Osteoblast (primary cell): ENCODE data around the gene PPARD. TPM values are rescaled to one million over a fixed set of nuclear protein-coding genes. Genes with fewer than 3 reads are reported as not detected.

ENCODE experiments used
- DNase-seq: peaks from one replicate; pipeline ENCODE4 v3.0.0; 2011; ENCODE audit warnings: low spot score, mixed read lengths; ENCODE audit not compliant: insufficient read length; ENCODE audit errors: missing footprints
- H2AFZ ChIP-seq: 2 replicates; pipeline ENCODE4 v1.6.0; 2011; ENCODE audit warnings: mild to moderate bottlenecking, low read length
- H3K27ac ChIP-seq: 2 replicates; pipeline ENCODE4 v1.5.1; 2011; ENCODE audit warnings: mild to moderate bottlenecking, low read depth, low read length, moderate library complexity
- H3K27me3 ChIP-seq: 2 replicates; pipeline ENCODE4 v1.6.0; 2012; ENCODE audit warnings: mild to moderate bottlenecking, control low read depth, inconsistent platforms, low read length, moderate library complexity; ENCODE audit not compliant: insufficient read depth
- H3K36me3 ChIP-seq: 2 replicates; pipeline ENCODE4 v1.5.1; 2011; ENCODE audit warnings: mild to moderate bottlenecking, low read length, control low read depth, moderate library complexity; ENCODE audit not compliant: insufficient read depth
- H3K4me1 ChIP-seq: 2 replicates; pipeline ENCODE4 v1.5.1; 2011; ENCODE audit warnings: mild to moderate bottlenecking, low read length, control low read depth, moderate library complexity; ENCODE audit not compliant: insufficient read depth
- H3K4me2 ChIP-seq: 2 replicates; pipeline ENCODE4 v1.6.0; 2011; ENCODE audit warnings: mild to moderate bottlenecking, low read length; ENCODE audit not compliant: insufficient read depth
- H3K4me3 ChIP-seq: fragments of 200-600 bp; sonication (generic); 3 replicates; pipeline ENCODE4 v1.5.1; 2012; ENCODE audit warnings: mild to moderate bottlenecking, low read length, inconsistent platforms; ENCODE audit not compliant: insufficient read depth
- H3K79me2 ChIP-seq: 2 replicates; pipeline ENCODE4 v1.6.0; 2012; ENCODE audit warnings: mild to moderate bottlenecking, low read length, control low read depth, inconsistent platforms; ENCODE audit not compliant: insufficient read depth
- H3K9me3 ChIP-seq: 2 replicates; pipeline ENCODE4 v1.5.1; 2011; ENCODE audit warnings: low read depth, low read length, control low read depth
- H4K20me1 ChIP-seq: 2 replicates; pipeline ENCODE4 v1.6.0; 2012; ENCODE audit warnings: mild to moderate bottlenecking, low read length, control low read depth; ENCODE audit not compliant: insufficient read depth
- CTCF ChIP-seq: IDR thresholded peaks from 2 replicates; pipeline ENCODE4 v1.5.1; 2011; ENCODE audit warnings: mild to moderate bottlenecking, low read depth, low read length, moderate library complexity; ENCODE audit errors: extremely low read depth
- total RNA-seq: library from RNA; depleted of rRNA; stranded (reverse); fragments of >200 nt; gene quantifications from 2 replicates; pipeline ENCODE4 v1.2.3, GENCODE V29; 2012

Gene PPARD
- total RNA-seq, 1 donor = 12.3 TPM

GRCh38 chr6:35461270-35461669 lies 118.9 kb downstream of the PPARD start:
- TF ChIP-seq CTCF = no peak
- Histone ChIP-seq H3K9me3 (no peaks in the 10 kb centered on the region), H3K36me3 (peaks cover 12% of the 10 kb centered on the region), H4K20me1 (no peaks in the 10 kb centered on the region), H3K27ac (no peak overlapping the region), H2AFZ (no peak overlapping the region), H3K79me2 (no peaks in the 10 kb centered on the region), H3K4me3 (no peak overlapping the region), H3K4me1 (no peaks in the 10 kb centered on the region), H3K27me3 (no peaks in the 10 kb centered on the region), H3K4me2 (no peak overlapping the region)
- DNase-seq = no peak

- Histone ChIP-seq H3K27ac (no peak overlapping the region), H3K27me3 (no peaks in the 10 kb centered on the region), H4K20me1 (peaks cover under 1% of the 10 kb centered on the region), H3K36me3 (peaks cover 15% of the 10 kb centered on the region), H3K9me3 (no peaks in the 10 kb centered on the region), H3K79me2 (peaks cover 1% of the 10 kb centered on the region), H3K4me3 (no peak overlapping the region), H2AFZ (no peak overlapping the region), H3K4me1 (peaks cover 6% of the 10 kb centered on the region), H3K4me2 (no peak overlapping the region)
- TF ChIP-seq CTCF = no peak
- peak; percentile 23 for DNase-seq
These were observed 120.9 kb downstream of the PPARD start for GRCh38 chr6:35463292-35463691.

GRCh38 chr6:35465646-35466045 lies 123.3 kb downstream of the PPARD start:
- H3K27me3 ChIP-seq = no peaks in the 10 kb centered on the region
- no peak for TF ChIP-seq CTCF
- H3K36me3 ChIP-seq = peaks cover 27% of the 10 kb centered on the region
- H2AFZ ChIP-seq = no peak overlapping the region
- H4K20me1 ChIP-seq = peaks cover 24% of the 10 kb centered on the region
- no peak overlapping the region for H3K4me3 ChIP-seq
- H3K4me1 ChIP-seq = peaks cover 18% of the 10 kb centered on the region
- DNase-seq = peak; percentile 14
- no peaks in the 10 kb centered on the region for H3K9me3 ChIP-seq
- H3K4me2 ChIP-seq = no peak overlapping the region
- H3K79me2 ChIP-seq = peaks cover 25% of the 10 kb centered on the region
- H3K27ac ChIP-seq = no peak overlapping the region

GRCh38 chr6:35468181-35468979 lies 126.0 kb downstream of the PPARD start, which contains the start of gene RPL10A:
TSS of gene RPL10A (plus strand) at chr6:35468401. CDS start at chr6:35468435, 34 bp downstream.
- H3K4me3 ChIP-seq = peak within 1 kb of the TSS; percentile 99
- peaks cover 46% of the 10 kb centered on the region for H4K20me1 ChIP-seq
- peak; percentile 97 for TF ChIP-seq CTCF
- no peaks in the 10 kb centered on the region for H3K27me3 ChIP-seq
- peak within 1 kb of the TSS; percentile 93 for H3K27ac ChIP-seq
- peaks cover 48% of the 10 kb centered on the region for H3K36me3 ChIP-seq
- DNase-seq = peak; percentile 99
- H3K9me3 ChIP-seq = no peaks in the 10 kb centered on the region
- H3K4me2 ChIP-seq = peak within 1 kb of the TSS; percentile 95
- peaks cover 30% of the 10 kb centered on the region for H3K79me2 ChIP-seq
- peak within 1 kb of the TSS; percentile 98 for H2AFZ ChIP-seq
- H3K4me1 ChIP-seq = peaks cover 24% of the 10 kb centered on the region
